Measurements from ENCODE around the gene KCNJ6. TPM values are rescaled to one million over a fixed set of nuclear protein-coding genes. Genes with fewer than 3 reads are reported as not detected.

The KCNJ6 gene
- total and polyA plus RNA-seq, 10 of the 15 experiments (the other 5 are each of a cell fraction or from before 2014, with no cell fraction given): 0.03 to 0.07 (median 0.04) TPM; not detected in 7

GRCh38 chr21:37799211-37800056 lies 116.8 kb downstream of the KCNJ6 start:
- in situ Hi-C loops (cut with MboI) (loop anchor here (10.0 kb wide), 1 partner anchor 55 kb away; no protein-coding TSS in a partner anchor), intact Hi-C loops (cut with micrococcal nuclease; ENCODE audit: unreplicated experiment) (no loop called here)
- Histone ChIP-seq H3K4me3 (no peak overlapping the region), H3K27me3 (replicated peaks in 1 of 2; ENCODE audit: control insufficient read depth in 2 of 2, insufficient read depth in 2 of 2, low read length in 1 of 2) (no peaks in the 10 kb centered on the region), H2AFZ (ENCODE audit: control insufficient read depth, low read depth, low read length) (no peak overlapping the region), H3K4me2 (ENCODE audit: control insufficient read depth, insufficient read depth) (no peak overlapping the region), H3K27ac (ENCODE audit: control insufficient read depth, insufficient read depth) (no peak overlapping the region), H4K20me1 (ENCODE audit: control insufficient read depth, insufficient read depth) (no peaks in the 10 kb centered on the region), H3K9ac (ENCODE audit: control insufficient read depth, insufficient read depth, low read length) (no peak overlapping the region), H3K79me2 (ENCODE audit: control insufficient read depth, insufficient read depth, low read length) (no peaks in the 10 kb centered on the region), H3K9me3 (replicated peaks; ENCODE audit: control insufficient read depth, insufficient read depth, low read length) (no peaks in the 10 kb centered on the region), H3K36me3 (ENCODE audit: control insufficient read depth in 2 of 2, insufficient read depth in 2 of 2, low read length in 1 of 2) (no peaks in the 10 kb centered on the region), H3K4me1 (ENCODE audit: control insufficient read depth, insufficient read depth, low read length) (no peaks in the 10 kb centered on the region)
- 0% methylated on average over 2 of the region's 3 CpGs for WGBS (ENCODE audit: insufficient coverage, insufficient replicate concordance, low lambda C conversion rate, missing lambda C conversion rate)
- ATAC-seq (no peak), FAIRE-seq (no peak), DNase-seq (ENCODE audit: low read depth, low spot score) (no peak)
- ChIA-PET CTCF (interaction anchor here (0.7 kb wide), 1 partner anchor 328 kb away, joined by 3 read pairs; no protein-coding TSS in a partner anchor), SMC1A (ENCODE audit: uncharacterized antibody, unreplicated experiment) (interaction anchor here (0.6 to 1.4 kb wide), 2 partner anchors 9 to 553 kb away, joined by 3 to 5 read pairs; no protein-coding TSS in a partner anchor), RAD21 (ENCODE audit: unreplicated experiment) (no interaction called here), POLR2A (no interaction called here)
- no TSS peak for BruUV-seq (replicated peaks)
- TF ChIP-seq, protein P1, sequence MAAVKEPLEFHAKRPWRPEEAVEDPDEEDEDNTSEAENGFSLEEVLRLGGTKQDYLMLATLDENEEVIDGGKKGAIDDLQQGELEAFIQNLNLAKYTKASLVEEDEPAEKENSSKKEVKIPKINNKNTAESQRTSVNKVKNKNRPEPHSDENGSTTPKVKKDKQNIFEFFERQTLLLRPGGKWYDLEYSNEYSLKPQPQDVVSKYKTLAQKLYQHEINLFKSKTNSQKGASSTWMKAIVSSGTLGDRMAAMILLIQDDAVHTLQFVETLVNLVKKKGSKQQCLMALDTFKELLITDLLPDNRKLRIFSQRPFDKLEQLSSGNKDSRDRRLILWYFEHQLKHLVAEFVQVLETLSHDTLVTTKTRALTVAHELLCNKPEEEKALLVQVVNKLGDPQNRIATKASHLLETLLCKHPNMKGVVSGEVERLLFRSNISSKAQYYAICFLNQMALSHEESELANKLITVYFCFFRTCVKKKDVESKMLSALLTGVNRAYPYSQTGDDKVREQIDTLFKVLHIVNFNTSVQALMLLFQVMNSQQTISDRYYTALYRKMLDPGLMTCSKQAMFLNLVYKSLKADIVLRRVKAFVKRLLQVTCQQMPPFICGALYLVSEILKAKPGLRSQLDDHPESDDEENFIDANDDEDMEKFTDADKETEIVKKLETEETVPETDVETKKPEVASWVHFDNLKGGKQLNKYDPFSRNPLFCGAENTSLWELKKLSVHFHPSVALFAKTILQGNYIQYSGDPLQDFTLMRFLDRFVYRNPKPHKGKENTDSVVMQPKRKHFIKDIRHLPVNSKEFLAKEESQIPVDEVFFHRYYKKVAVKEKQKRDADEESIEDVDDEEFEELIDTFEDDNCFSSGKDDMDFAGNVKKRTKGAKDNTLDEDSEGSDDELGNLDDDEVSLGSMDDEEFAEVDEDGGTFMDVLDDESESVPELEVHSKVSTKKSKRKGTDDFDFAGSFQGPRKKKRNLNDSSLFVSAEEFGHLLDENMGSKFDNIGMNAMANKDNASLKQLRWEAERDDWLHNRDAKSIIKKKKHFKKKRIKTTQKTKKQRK (IDR thresholded peaks at IDR 0.05; ENCODE audit: low read depth, low read length): no peak
- TF ChIP-seq, protein P2, sequence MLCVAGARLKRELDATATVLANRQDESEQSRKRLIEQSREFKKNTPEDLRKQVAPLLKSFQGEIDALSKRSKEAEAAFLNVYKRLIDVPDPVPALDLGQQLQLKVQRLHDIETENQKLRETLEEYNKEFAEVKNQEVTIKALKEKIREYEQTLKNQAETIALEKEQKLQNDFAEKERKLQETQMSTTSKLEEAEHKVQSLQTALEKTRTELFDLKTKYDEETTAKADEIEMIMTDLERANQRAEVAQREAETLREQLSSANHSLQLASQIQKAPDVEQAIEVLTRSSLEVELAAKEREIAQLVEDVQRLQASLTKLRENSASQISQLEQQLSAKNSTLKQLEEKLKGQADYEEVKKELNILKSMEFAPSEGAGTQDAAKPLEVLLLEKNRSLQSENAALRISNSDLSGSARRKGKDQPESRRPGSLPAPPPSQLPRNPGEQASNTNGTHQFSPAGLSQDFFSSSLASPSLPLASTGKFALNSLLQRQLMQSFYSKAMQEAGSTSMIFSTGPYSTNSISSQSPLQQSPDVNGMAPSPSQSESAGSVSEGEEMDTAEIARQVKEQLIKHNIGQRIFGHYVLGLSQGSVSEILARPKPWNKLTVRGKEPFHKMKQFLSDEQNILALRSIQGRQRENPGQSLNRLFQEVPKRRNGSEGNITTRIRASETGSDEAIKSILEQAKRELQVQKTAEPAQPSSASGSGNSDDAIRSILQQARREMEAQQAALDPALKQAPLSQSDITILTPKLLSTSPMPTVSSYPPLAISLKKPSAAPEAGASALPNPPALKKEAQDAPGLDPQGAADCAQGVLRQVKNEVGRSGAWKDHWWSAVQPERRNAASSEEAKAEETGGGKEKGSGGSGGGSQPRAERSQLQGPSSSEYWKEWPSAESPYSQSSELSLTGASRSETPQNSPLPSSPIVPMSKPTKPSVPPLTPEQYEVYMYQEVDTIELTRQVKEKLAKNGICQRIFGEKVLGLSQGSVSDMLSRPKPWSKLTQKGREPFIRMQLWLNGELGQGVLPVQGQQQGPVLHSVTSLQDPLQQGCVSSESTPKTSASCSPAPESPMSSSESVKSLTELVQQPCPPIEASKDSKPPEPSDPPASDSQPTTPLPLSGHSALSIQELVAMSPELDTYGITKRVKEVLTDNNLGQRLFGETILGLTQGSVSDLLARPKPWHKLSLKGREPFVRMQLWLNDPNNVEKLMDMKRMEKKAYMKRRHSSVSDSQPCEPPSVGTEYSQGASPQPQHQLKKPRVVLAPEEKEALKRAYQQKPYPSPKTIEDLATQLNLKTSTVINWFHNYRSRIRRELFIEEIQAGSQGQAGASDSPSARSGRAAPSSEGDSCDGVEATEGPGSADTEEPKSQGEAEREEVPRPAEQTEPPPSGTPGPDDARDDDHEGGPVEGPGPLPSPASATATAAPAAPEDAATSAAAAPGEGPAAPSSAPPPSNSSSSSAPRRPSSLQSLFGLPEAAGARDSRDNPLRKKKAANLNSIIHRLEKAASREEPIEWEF (IDR thresholded peaks at IDR 0.05; ENCODE audit: insufficient replicate concordance, low read depth, low read length): no peak
- TF ChIP-seq ATF3 (IDR thresholded peaks at IDR 0.05; ENCODE audit: borderline replicate concordance, extremely low read depth, low read depth, low read length): no peak
- TF ChIP-seq YBX1 (IDR thresholded peaks at IDR 0.05): no peak
- no peak for TF ChIP-seq POU2F2 (IDR thresholded peaks at IDR 0.05; ENCODE audit: borderline replicate concordance, low read depth, low read length)
- TF ChIP-seq NR2C2 (IDR thresholded peaks at IDR 0.05; ENCODE audit: borderline replicate concordance, control insufficient read depth, insufficient read length, low read depth): no peak
- TF ChIP-seq NFXL1 (IDR thresholded peaks at IDR 0.05; ENCODE audit: borderline replicate concordance): no peak
- TF ChIP-seq MEF2A (IDR thresholded peaks at IDR 0.05; ENCODE audit: insufficient read depth, low read depth, low read length): no peak
- no peak for TF ChIP-seq E2F4 (IDR thresholded peaks at IDR 0.05; ENCODE audit: low read depth, low read length)
- TF ChIP-seq SMC3 (IDR thresholded peaks at IDR 0.05; ENCODE audit: borderline replicate concordance, low read length): no peak
- no peak for TF ChIP-seq YY1 (IDR thresholded peaks at IDR 0.05; ENCODE audit: low read depth, low read length)
- no peak for TF ChIP-seq SREBF2 (IDR thresholded peaks at IDR 0.05; ENCODE audit: low read length)

All from GM12878 (cell line).